Kidney glomerular epithelial cell (primary cell): Measurements from ENCODE around the gene PDK2.

Source experiments
- DNase-seq: peaks from one replicate; lab custom pipeline; 2025; lab: John Stamatoyannopoulos, UW

PDK2 gene

DNA sequence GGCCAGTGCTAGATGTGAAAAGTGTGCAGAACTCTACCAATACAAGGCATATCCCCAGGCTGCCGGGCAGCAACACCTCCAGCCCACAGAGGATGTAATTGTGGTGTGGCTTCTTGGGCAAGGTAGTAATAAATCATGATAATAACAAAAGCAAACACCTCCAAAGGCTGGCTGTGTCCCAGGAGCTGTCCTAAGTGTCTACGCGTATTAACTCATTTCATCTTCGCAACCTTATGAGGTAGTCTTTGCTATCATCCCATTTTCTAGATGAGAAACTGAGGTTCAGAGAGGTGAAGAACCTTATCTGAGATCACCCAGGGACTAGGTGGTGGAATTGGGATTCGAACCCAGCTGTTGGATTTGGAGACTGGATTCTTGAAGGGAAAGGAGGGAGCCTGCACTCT is 5.3 kb downstream of the PDK2 start:
- DNase-seq = peak; percentile 41

DNA sequence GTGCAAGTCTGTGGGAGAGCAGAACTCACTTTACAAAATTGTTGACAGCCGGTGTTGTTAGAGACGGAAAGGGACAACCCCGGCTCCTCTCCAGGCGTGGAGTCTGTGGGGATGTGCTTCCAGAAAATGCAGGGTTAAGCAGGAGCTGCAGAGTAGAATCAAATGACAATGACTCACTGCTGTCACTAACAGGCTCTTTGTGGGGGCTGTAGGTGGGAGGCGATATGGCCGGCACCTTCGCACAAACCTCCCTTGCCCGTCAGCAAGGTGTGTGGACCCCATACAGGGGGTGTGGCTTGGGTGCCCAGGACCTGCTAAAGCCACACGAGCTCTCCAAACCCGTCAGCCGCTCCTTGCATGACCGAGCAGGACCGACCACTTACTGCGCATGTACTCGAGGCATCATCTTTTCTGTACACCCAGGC is 5.8 kb downstream of the PDK2 start:
- DNase-seq = peak; percentile 41

DNA sequence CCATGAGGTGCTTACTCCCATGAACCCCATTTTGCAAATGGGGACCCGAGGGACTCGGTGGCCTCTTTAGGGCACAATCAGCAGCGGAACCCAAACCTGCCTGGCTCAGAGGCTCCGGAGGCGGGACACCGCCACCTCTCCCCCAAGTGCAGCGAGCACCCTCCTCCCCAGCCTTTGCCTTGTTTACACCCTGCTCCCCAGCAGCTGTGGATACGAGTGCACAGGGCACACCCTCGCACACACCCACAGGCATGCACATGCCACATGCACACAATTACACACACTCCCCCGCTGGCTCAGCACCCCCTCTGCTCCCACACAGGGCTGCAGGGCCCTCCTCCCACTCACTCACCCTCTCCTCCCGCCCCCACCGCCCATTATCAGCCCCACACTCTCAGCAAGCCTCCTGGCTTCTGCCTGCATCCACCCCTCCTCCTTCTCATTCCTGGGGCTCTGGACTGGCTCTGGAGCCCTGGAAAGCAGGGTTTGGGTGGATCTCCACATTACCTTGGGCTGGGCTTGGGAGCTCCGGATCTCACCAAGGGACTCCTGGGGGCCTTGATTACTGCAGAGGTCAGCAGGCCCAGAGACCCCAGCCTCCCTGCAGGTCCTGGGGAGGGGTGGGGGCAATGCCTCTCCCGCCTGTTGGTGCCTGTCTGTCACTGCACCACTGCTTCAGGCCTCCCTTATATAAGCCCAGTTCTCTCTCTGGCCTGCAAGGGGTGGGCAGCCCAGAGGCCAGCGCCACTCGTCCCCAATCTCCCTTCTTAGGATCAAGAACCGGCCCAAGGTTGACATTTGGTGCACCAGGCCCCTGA is 6.4 kb downstream of the PDK2 start:
- peak; percentile 29 for DNase-seq

DNA sequence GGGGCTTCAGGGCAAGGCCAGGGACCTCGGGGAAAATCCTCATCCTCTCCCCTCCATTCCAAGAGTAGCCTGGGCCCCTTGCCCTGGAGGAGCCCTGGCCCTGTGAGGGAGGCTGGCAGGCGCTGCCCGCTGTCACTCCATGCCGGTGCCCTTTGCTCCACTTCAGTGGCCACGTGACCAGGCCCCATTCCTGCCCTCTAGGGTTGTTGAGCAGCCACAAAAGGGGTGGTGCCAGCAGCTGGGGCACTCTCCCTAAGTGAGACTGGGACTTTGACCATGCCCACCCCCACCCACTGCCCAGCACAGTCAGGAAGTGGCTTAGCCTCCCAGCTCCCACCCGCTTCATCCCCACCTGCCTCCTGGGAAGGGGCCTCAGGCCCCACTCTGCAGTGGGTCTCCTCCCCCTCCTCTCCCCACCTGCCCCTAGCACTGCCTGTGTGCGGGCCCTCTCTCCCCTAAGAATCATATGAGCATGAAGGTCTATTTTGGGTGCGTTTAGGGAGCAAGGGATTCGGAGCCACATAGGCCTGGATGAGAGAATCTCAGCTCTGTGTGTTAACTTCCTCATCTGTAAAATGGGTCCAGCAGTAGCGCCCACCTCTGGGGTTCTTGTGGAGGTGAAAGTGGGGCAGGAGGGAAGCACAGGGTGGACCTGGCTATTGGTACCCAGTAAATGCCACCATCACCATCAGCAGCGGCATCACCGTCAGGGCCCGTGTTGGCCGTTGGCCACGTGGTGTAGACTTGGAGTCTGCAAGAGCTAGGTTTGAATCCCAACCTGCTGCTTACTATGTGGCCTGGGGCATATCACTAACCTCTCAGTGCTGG is 7.2 kb downstream of the PDK2 start:
- DNase-seq = no peak

DNA sequence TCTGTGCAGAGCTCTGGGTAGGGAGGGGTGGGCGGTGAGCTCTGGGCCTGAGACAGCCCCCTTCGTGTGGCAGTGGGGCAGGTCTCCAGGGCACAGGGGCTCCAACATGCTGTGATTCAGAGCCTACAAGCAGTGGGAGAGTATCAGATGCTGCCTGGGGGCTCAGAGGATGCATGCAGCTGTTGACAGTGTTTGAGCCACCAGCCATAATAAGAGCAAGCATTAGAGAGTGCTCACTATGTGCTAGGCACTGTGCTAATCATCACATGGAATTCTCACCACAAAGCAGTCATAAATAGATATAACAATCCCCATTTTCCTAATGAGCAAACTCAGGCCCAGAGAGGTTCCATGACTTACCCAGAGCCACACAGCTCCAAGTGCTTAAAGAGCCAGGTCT is 8.1 kb downstream of the PDK2 start:
- no peak for DNase-seq

DNA sequence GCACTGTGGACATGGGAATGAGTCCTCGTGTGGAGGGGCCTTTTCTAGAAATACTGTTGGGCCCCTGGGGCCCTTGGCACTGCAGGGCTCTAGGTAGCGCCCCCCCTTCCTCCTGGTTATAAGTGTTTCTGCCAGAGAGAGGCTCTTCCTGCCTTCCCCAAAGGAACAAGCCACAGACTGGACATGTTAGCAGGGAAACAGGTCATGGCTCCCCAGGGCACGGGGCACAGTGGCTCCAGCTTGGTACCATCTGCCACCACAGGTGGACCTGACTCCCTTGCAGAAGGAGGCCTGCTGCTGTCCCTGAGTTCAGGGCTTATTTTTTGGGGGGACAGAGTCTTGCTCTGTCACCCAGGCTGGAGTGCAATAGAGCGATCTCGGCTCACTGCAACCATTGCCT is 8.8 kb downstream of the PDK2 start:
- DNase-seq = no peak

DNA sequence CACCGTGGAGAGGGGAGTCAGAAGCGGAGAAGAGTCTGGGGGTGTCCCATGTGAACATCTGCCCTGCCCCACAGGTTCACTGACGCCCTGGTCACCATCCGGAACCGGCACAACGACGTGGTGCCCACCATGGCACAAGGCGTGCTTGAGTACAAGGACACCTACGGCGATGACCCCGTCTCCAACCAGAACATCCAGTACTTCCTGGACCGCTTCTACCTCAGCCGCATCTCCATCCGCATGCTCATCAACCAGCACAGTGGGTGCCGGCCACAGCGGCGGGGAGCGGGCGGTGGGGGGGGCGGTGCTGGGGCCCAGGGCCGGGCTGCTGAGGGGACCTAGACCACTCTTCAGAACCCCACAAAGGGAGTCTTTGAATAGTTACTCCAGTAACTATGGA is 10.7 kb downstream of the PDK2 start:
- DNase-seq = no peak

DNA sequence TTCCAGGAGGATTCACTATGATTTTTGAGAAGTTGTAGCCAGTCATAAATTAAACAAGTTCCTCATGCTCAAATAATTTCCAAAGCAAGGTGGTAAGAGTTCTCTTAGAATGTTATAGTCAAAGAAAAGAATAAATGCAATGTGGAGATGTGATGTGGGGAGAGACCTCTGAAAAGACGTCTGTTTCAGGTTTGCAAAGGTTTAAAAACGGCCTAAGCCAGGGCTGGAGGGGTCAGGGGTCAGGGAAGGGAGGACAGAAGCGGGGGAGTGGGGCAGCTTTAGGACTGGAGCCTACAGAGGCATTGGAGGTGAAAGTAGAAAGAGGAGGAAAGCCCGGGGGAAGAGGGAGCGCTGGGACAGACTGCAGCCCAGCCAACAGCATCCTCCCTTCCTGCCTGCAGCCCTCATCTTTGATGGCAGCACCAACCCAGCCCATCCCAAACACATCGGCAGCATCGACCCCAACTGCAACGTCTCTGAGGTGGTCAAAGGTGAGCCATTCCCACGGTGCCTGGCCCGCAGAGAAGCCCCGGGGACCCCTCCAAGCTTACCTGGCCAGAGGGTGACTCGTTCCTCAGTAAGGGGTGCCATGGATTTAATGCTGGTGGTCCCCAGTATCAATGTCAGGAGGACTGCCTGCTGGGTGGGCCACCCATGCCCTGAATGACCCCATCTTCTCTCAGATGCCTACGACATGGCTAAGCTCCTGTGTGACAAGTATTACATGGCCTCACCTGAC is 11.4 kb downstream of the PDK2 start:
- DNase-seq = no peak

DNA sequence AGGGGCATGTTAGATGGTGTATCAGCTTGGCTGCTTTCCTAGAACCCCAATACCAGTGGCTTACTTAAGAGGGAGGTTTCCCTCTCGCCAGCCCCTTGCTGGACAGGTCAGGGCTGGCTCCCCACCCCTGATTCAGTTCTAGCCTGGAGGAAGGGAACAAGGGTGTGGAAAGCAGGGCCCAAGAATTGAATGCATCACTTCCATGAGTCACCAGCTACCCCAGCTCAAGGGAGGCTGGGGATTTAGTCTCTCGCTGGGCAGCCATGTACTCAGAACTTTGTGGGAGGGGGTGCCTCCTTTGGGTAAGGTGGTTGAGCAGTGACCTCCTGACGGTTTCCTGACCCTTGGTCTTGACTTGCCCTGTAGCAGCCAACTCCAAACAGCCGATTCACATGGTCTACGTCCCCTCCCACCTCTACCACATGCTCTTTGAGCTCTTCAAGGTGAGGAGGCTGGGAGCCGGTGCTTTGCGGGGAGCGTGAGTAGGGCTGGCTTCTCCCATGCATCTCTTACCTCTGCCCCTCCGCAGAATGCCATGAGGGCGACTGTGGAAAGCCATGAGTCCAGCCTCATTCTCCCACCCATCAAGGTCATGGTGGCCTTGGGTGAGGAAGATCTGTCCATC is 12.8 kb downstream of the PDK2 start:
- DNase-seq = no peak

DNA sequence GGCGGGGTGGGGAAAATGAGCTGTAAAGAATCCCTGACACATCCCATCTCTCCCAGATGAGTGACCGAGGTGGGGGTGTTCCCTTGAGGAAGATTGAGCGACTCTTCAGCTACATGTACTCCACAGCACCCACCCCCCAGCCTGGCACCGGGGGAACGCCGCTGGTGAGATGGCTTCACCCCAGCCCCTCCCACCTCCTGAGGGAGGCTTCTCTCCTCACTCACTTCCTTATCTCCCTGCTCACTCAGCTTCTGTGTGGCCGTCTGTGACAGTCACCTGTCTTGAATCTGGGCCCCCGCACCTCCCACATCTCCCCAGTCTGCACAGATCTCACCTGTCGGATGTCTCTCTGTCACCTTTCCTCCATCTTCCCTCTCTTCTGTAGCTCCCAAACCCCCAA is 13.4 kb downstream of the PDK2 start:
- DNase-seq = no peak

DNA sequence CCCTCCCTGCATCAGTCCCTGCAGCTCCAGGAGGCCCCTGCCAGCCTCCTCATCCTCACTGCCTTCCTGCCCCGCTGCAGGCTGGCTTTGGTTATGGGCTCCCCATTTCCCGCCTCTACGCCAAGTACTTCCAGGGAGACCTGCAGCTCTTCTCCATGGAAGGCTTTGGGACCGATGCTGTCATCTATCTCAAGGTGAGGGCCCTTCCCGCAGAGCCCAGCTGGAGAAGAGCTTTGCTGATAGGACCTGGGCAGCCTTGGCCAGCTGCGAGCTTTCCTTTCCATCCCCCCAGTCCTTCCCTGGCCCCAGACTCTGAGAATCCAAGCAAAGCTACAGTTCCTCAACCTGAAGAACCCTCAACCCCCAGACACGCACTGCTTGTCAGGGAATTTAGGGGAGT is 14.1 kb downstream of the PDK2 start:
- DNase-seq = no peak

DNA sequence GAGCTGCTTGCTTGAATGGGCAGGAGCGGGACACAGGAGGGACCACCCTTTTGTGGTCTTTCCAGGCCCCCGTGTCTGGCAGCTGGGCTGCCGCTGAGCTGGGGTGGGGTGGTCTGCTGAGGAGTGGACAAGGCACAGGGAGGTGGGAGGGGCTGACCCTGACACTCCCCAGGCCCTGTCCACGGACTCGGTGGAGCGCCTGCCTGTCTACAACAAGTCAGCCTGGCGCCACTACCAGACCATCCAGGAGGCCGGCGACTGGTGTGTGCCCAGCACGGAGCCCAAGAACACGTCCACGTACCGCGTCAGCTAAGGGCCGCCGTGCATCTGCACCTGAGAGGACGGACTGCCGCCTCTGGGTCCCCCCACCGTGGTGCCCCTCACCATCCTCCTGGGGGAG is 14.6 kb downstream of the PDK2 start:
- DNase-seq = no peak

DNA sequence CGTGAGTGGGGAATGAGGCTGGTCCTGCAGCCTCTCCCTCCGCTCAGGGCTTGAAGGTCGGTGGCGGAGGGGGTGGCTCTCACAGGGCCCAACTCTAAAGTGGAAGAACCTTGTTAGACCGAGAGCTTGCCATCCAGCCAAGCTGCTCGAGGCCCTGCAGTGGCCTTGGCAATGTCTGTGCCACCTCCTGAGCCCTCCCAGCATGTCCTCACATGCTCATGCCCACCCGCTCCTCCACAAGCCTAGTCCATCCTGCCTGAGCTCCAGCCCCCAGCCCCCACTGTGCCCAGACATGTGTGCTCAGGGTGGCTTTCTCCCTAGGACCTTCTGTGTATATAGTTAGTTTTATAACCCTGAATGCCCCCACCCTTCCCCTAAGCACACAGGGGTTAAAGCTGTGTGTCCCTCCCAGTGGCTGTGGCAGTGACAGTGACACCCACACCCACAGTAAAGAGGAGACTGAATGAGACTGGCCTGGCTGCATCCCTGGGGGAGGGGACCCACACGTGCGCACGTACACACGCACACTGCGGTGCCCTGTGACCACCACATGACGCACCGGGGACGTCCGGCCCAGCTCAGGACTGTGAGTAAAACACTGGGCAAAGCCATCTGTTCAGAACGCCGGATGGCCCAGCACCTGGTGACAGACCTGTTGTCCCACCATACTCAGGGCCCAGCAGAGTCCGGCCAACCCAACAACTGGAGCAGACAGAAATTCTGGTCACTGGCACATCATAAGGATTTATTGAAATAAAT is 15.6 kb downstream of the PDK2 start:
- DNase-seq = no peak

DNA sequence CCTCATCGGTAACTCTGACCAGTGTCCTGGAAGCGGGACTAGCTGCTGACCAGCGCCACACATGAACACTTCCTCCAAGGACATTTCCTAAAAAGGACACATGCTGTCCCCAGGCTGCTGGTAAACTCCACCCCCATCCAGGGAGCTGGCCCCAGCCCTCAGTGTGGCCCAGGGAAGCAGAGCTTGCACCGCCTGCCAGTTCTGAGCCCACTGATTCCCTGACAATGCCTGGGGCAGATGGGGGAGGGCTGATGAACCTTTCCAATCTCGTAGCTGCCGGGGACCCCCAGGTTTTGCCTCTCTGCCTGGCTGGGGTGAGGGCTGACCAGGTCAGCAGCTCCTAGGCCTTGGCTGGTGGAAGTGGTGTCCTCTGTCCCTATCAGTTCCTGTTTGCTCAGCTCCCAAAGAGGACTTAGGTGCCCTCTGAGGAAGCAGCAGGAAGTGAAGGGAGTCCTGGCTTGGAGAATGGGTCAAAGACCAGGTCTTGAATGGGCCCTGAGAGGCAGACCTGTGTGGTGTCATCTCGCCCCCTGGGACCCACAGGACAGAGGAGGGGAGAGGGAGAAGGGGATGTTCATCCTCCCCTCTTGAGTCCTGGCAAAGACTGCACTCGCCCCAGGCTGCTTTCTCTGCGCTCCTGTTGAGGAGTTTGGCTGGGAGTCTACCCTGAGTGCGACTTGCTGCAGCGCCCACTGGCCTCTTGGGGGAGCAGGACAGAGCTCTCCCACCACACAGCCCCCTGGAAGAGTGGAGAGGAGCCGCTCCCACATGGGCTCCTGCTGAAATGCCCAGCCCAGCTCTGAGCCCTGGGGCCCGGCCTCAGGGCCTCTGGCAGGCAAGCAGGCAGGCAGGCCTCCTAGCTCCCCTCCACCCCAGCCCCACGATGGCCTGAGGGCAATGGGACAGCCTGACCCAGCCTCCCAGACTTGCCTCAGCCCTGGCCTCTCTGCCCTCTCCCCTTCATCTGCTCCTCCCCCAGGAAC is 16.8 kb downstream of the PDK2 start:
- DNase-seq = no peak

DNA sequence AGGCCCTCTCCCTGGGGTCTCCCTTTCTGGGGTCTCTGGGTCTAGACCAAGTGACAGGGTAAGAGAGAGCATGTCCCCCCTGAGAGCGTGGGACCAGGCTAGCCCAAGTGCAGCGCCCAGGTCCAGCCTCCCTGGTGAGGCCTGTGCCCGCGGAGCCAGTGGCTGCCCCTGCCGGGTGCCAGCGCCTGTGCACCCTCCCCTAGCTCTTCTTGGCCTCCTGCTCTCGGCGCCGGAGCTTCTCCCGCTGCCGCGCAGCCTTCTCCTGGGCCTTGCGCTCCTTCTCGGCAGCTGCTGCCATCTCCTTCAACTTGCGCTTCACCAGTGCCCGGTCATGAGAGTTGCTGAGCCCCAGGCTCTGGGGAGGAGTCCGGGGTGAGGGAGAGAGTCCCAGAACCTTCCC is 17.5 kb downstream of the PDK2 start:
- no peak for DNase-seq

DNA sequence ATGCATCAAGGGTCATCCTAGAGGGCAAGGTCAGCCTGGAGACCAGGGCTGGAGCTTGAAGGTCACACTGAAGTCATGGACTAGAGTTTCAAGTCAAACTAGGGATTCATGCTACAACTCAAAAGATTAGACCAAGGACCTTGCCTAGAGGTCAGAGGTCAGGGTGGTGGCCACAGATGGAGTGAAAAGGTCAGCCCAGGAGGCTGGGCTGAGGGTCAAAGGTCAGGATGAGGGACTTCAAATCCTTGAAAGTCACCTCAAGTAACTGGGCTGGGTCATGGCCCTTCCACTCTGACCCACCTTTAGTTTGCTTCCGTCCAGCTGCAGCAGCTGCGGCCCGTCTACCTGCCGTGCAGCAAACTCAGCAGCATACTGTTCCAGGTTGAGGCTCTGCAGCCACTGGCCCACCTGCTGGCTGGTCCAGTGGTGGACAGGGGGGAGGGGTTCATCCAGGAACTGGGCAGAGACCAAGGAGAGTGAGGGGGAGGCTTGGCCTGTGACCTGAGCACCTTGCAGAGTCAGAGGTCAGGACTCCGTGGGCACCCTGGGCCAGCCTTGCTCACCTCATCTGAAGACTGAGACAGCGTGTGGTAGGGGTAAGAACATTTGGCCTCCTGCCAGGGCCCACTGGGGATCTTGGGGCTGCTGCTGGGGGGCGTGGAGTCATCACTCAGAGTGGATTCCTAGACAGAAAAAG is 18.6 kb downstream of the PDK2 start:
- DNase-seq = no peak

DNA sequence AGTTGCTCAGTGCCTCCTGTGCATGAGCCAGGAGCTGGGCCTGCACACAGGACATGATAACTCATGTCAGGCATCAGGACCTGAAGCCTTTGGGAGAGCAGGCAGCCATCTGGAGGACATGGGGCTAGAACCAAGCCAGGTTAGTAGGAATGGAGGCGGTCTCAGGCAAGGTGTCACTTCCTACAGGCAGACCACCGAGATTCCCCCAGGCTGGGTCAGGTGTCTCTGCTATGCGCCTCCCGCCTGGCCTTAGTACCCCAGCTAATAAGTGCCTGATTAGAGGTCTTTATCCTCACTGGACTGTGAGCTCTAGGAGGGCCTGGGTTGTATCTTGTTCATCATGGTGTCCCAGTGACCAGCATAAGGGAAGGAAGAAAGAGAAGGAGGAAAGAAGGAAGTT is 19.2 kb downstream of the PDK2 start:
- DNase-seq = no peak

DNA sequence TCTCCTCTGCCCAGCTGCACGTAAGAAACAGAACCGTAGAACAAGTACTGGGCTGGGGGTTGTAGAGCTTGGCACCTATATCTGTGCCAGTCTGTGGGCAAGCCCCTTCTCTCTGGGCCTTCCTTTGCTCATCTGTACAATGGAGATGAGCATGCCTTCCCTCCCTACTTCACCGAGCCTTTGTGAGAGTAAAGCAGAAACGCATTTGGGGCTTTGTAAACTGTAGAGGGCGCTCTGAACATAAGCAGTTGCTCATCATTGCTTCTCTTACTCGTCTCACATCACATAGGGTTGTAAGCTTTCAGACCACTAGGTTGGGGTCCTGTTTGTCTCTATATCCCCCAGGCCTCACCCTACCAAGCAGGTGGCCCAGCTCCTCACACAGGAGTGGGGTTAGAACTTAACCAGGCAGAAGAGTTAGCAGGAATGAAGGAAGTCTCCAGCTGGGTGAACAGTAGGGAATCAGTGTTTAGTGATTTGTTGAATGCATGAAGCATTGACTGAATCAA is 19.8 kb downstream of the PDK2 start:
- DNase-seq = peak; percentile 52

DNA sequence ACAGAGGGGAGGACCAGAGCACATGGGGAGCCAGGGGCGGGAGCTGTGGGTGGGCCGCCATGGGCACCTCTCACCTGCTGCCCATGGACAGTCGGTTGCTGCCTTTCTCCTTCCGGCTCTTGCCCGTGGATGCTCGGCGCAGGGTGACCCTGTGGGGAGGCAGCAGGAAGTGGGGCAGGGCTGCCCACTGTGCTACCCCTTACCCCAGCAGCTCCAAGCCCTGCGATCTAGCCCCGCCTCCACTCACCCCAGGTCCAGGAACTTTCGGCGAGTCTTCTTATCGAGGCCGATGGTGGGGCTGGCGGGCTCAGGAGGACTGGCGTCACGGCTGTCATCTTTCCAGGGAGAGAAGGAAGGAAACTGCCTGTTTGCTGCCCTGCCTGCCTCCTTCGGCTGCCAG is 20.6 kb downstream of the PDK2 start:
- no peak for DNase-seq
